Naive thymus-derived CD8-positive, alpha-beta T cell (primary cell): Measurements from ENCODE around the gene FNDC1. TPM values are rescaled to one million over a fixed set of nuclear protein-coding genes. Genes with fewer than 3 reads are reported as not detected.

Source experiments
- ATAC-seq, 2 donors: fragments of 150-1000 bp; cut with Tn5 transposase in 1 of 2; sonication (Bioruptor Pico), chemical (Tn5 transposase) in 1 of 2; 1 replicate in 1 of 2; 2 replicates in 1 of 2; pipeline ENCODE4 v1.10.0; 2021; ENCODE audit warnings: mild to moderate bottlenecking in 2 of 2, moderate library complexity in 2 of 2
- POLR2A ChIA-PET: fragments of 350-600 bp; sonication (Branson Sonifier 250); formaldehyde crosslinking; loops from one replicate; lab custom pipeline; 2021; ENCODE audit warnings: antibody characterized with exemption; lab: Charles Lee
- DNase-seq, 10 donors: peaks; one replicate each; pipeline versions ENCODE4 v3.0.0 to v3.0.0-alpha.2; 2020 to 2022
- H3K27ac Mint-ChIP-seq, 10 donors: one replicate each; pipeline ENCODE4 v1.8.0; 2020 to 2022; ENCODE audit warnings: mild to moderate bottlenecking in 10 of 10, mixed read lengths in 10 of 10, moderate library complexity in 4 of 10, inconsistent platforms in 1 of 10
- H3K27me3 Mint-ChIP-seq, 5 donors: one replicate each; pipeline ENCODE4 v1.8.0; 2021 to 2022; ENCODE audit warnings: mixed read lengths in 5 of 5
- H3K36me3 Mint-ChIP-seq, 3 donors: one replicate each; pipeline ENCODE4 v1.8.0; 2020 to 2022; ENCODE audit warnings: mixed read lengths in 3 of 3, mild to moderate bottlenecking in 2 of 3, inconsistent platforms in 1 of 3
- H3K4me1 Mint-ChIP-seq, 4 donors: one replicate each; pipeline ENCODE4 v1.8.0; 2021 to 2022; ENCODE audit warnings: mixed read lengths in 4 of 4
- H3K4me3 Mint-ChIP-seq, 10 donors: one replicate each; pipeline ENCODE4 v1.8.0; 2020 to 2022; ENCODE audit warnings: mild to moderate bottlenecking in 10 of 10, mixed read lengths in 10 of 10, moderate library complexity in 6 of 10, inconsistent platforms in 1 of 10
- H3K9me3 Mint-ChIP-seq, 9 donors: one replicate each; pipeline ENCODE4 v1.8.0; 2020 to 2022; ENCODE audit warnings: mixed read lengths in 9 of 9, mild to moderate bottlenecking in 3 of 9, inconsistent platforms in 1 of 9, moderate library complexity in 1 of 9
- polyA plus RNA-seq, 3 donors: library from polyadenylated mRNA; unstranded; fragments of 300-500 nt; fragmentation: Illumina TruSeq; gene quantifications; one replicate each; pipeline ENCODE4 v1.2.3, GENCODE V29; 2021
- total RNA-seq, 8 experiments: library from RNA in 2 of 8; stranded (reverse) in 2 of 8; gene quantifications; one replicate each; pipeline ENCODE4 v1.2.3 and lab custom pipeline; 2021 to 2026

The FNDC1 gene
- total and polyA plus RNA-seq, 5 experiments from 2014 or later: not detected

DNA sequence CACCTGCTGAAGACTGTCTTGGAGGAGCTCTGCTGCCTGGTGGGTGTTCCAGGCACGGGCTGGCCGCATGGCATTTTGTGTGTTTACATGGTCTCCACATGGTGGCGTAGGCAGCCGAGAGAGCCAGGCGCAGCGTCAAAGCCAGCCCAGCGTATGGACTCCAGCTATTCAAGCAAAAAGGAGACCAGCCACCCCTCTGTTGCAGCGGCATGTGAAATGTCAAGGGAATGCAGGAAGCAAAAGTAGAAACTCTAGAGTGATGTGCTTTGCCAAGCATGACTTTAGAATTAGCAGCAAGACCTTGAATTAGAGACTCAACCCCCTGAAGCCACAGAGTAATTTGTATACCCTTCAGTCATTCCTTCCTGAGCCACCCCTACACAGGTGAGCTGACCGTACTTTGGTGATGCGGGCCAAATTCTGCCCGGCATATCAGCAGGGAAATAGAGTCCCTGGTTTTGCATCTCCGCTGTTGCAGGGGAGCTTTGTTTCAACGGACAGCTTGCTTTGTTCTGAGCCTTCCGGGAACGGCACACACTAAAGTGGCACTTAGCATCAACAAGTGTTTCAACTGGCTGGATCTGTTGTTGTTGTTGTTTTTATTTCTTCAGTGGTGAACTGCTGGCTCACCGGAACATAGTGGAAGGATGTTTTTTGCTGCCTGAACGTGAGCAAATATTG, 48.5 kb downstream of the FNDC1 start:
- H3K36me3 Mint-ChIP-seq: no peaks in the 10 kb centered on the region
- peaks cover 7 to 31% (median 19%) of the 10 kb centered on the region in 5 donors for H3K27me3 Mint-ChIP-seq
- peak overlapping the region in 1 of 10 donors; percentile 33 for H3K27ac Mint-ChIP-seq
- POLR2A ChIA-PET: no interaction called here
- H3K4me3 Mint-ChIP-seq: no peak overlapping the region
- peaks cover 0 to 2% (median 2%) of the 10 kb centered on the region in 4 donors for H3K4me1 Mint-ChIP-seq
- DNase-seq (peak in 1 of 10 donors; percentile 3), ATAC-seq (no peak)
- no peaks in the 10 kb centered on the region for H3K9me3 Mint-ChIP-seq

DNA sequence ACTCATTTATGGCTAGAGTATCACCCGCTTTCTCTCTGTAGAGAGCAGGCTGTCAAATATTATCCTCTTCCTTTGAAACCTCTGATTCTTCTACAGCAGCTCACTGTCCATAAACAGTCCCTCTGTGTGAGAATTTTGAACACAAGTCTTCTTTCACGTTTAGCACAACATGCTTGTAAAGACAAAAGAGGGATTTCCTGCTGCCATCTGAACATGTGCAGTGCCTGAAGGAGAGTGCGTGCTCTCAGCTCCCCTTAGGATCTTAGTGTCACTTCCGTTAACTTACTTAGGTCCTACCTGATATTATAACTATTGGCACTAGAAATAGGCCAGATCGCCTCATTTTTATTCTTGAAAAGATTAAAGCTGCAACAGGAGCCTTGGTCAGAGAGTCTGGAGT, 50.9 kb downstream of the FNDC1 start:
- ATAC-seq: no peak
- peaks cover 0 to 2% (median 2%) of the 10 kb centered on the region in 4 donors for H3K4me1 Mint-ChIP-seq
- H3K9me3 Mint-ChIP-seq: no peaks in the 10 kb centered on the region
- peak overlapping the region in 1 of 10 donors; percentile 1 for H3K27ac Mint-ChIP-seq
- DNase-seq: no peak
- no peak overlapping the region for H3K4me3 Mint-ChIP-seq
- H3K36me3 Mint-ChIP-seq: no peaks in the 10 kb centered on the region
- H3K27me3 Mint-ChIP-seq: peaks cover 9 to 40% (median 24%) of the 10 kb centered on the region in 5 donors
- POLR2A ChIA-PET: no interaction called here

DNA sequence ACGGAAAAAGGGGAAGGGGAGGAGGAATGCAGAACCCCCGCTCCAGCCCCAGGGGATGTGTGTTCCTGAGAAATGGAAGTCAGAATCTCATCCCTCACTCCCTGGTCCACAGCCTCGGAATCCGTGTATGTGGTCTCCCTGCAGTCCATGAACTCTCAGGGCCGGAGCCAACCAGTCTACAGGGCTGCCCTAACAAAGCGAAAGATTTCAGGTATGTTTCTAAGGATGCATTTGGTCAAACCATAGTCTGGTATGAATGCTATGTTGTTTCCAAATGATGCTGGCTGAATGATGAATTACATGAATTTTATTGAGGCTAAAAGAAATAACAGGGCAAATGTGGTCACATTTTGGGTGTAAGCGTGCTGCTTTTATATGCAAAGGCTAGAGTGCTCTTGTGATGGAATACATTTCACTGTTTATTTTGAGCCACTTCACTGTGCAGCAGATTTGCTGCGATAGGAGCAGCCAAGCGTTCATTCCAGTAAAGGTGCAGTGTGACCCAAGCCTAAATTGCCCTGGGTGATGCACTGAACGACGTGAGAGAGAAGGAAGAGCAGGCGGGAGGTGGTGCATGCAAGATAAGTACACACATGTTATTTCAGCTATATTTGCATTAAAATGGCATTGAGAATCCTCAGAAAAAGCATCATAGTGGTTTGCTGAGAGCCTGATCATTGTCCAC, 52.4 kb downstream of the FNDC1 start:
- POLR2A ChIA-PET: no interaction called here
- Mint-ChIP-seq H3K4me3 (no peak overlapping the region), H3K4me1 (peaks cover 0 to 2% (median 2%) of the 10 kb centered on the region in 4 donors), H3K36me3 (no peaks in the 10 kb centered on the region), H3K27ac (no peak overlapping the region), H3K27me3 (peaks cover 9 to 43% (median 29%) of the 10 kb centered on the region in 5 donors), H3K9me3 (no peaks in the 10 kb centered on the region)
- ATAC-seq (no peak), DNase-seq (no peak)

DNA sequence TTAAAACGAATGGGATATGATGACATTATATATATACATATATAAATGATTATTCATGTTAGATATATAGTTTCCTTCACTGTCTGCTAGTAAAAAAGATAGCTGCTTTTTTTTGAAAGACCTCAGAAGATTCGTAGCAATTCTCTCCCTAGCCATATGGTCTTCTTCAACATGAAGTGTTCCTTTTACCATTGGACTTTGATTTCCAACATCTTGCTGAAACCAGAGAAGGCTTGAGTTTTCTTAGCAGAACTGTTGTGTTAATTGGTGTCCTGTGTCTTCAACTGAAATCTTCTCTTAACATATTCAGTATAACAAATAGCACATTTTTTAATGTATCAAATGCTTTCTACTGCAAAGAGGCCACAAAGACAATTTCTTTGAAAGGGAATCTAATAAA, 55.3 kb downstream of the FNDC1 start:
- Mint-ChIP-seq H3K9me3 (no peaks in the 10 kb centered on the region), H3K4me3 (no peak overlapping the region), H3K36me3 (no peaks in the 10 kb centered on the region), H3K27me3 (peaks cover 3 to 37% (median 22%) of the 10 kb centered on the region in 5 donors), H3K27ac (no peak overlapping the region), H3K4me1 (peaks cover 0 to 2% (median 0%) of the 10 kb centered on the region in 4 donors)
- DNase-seq (no peak), ATAC-seq (no peak)
- POLR2A ChIA-PET: no interaction called here

DNA sequence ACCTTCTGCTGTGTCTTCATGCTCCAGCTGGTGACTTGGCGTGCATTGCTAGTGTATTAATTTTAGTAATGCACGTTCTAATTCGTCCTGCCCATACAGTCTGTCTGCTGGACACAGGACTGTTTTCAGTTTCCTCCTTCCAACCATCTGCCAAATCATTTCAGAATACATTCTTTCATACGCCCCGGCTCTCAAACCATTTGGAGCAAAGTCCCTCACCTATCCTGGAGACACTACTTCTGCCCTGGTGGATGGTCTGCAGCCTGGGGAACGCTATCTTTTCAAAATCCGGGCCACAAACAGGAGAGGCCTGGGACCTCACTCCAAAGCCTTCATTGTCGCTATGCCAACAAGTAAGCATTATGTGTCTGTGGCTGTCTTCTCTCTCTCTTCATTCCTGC, 60.5 kb downstream of the FNDC1 start:
- peaks cover 0 to 7% (median 4%) of the 10 kb centered on the region in 4 donors for H3K4me1 Mint-ChIP-seq
- H3K9me3 Mint-ChIP-seq: no peaks in the 10 kb centered on the region
- POLR2A ChIA-PET: no interaction called here
- H3K4me3 Mint-ChIP-seq: no peak overlapping the region
- H3K27ac Mint-ChIP-seq: no peak overlapping the region
- H3K36me3 Mint-ChIP-seq: no peaks in the 10 kb centered on the region
- DNase-seq (no peak), ATAC-seq (no peak)
- H3K27me3 Mint-ChIP-seq: peaks cover 8 to 36% (median 21%) of the 10 kb centered on the region in 5 donors

DNA sequence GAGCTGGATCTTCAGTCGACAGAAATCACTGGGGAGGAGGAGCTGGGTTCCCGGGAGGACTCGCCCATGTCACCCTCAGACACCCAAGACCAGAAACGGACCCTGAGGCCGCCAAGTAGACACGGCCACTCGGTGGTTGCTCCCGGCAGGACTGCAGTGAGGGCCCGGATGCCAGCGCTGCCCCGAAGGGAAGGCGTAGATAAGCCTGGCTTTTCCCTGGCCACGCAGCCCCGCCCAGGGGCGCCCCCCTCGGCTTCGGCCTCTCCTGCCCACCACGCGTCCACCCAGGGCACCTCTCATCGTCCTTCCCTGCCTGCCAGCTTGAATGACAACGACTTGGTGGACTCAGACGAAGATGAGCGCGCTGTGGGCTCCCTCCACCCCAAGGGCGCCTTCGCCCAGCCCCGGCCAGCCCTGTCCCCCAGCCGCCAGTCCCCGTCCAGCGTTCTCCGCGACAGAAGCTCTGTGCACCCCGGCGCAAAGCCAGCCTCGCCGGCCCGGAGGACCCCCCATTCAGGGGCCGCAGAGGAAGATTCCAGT, 63.0 kb downstream of the FNDC1 start:
- no peak overlapping the region for H3K27ac Mint-ChIP-seq
- H3K27me3 Mint-ChIP-seq: peaks cover 19 to 41% (median 30%) of the 10 kb centered on the region in 5 donors
- POLR2A ChIA-PET: no interaction called here
- H3K36me3 Mint-ChIP-seq: no peaks in the 10 kb centered on the region
- ATAC-seq: no peak
- no peak overlapping the region for H3K4me3 Mint-ChIP-seq
- DNase-seq: no peak
- no peaks in the 10 kb centered on the region for H3K9me3 Mint-ChIP-seq
- H3K4me1 Mint-ChIP-seq: peaks cover 0 to 10% (median 5%) of the 10 kb centered on the region in 4 donors

DNA sequence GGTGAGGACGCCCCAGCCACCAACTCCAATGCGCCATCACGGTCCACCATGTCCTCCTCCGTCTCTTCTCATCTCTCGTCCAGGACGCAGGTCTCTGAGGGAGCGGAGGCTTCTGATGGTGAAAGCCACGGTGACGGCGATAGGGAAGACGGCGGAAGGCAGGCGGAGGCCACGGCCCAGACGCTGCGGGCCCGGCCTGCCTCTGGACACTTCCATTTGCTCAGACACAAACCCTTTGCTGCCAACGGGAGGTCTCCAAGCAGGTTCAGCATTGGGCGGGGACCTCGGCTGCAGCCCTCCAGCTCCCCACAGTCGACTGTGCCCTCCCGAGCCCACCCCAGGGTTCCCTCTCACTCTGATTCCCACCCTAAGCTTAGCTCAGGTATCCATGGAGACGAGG, 63.6 kb downstream of the FNDC1 start:
- Mint-ChIP-seq H3K4me1 (peaks cover 0 to 10% (median 5%) of the 10 kb centered on the region in 4 donors), H3K27ac (no peak overlapping the region), H3K27me3 (peaks cover 21 to 41% (median 35%) of the 10 kb centered on the region in 5 donors), H3K36me3 (no peaks in the 10 kb centered on the region), H3K9me3 (no peaks in the 10 kb centered on the region), H3K4me3 (no peak overlapping the region)
- DNase-seq (no peak), ATAC-seq (no peak)
- POLR2A ChIA-PET: no interaction called here

DNA sequence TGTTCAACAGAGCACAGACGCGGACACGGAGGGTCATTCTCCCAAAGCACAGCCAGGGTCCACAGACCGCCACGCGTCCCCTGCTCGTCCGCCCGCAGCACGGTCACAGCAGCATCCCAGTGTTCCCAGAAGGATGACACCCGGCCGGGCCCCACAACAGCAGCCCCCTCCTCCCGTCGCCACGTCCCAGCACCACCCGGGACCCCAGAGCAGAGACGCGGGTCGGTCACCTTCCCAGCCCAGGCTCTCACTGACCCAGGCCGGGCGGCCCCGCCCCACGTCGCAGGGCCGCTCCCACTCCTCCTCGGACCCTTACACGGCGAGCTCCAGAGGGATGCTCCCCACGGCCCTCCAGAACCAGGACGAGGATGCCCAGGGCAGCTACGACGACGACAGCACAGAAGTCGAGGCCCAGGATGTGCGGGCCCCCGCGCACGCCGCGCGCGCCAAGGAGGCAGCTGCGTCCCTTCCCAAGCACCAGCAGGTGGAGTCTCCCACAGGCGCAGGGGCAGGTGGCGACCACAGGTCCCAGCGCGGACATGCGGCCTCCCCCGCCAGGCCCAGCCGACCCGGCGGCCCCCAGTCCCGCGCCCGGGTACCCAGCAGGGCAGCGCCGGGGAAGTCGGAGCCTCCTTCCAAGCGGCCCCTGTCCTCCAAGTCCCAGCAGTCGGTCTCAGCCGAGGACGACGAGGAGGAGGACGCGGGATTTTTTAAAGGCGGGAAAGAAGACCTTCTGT, 64.3 kb downstream of the FNDC1 start:
- DNase-seq (no peak), ATAC-seq (no peak)
- Mint-ChIP-seq H3K9me3 (no peaks in the 10 kb centered on the region), H3K4me1 (peaks cover 0 to 10% (median 5%) of the 10 kb centered on the region in 4 donors), H3K27ac (no peak overlapping the region), H3K4me3 (no peak overlapping the region), H3K36me3 (no peaks in the 10 kb centered on the region), H3K27me3 (peaks cover 25 to 43% (median 39%) of the 10 kb centered on the region in 5 donors)
- POLR2A ChIA-PET: no interaction called here

DNA sequence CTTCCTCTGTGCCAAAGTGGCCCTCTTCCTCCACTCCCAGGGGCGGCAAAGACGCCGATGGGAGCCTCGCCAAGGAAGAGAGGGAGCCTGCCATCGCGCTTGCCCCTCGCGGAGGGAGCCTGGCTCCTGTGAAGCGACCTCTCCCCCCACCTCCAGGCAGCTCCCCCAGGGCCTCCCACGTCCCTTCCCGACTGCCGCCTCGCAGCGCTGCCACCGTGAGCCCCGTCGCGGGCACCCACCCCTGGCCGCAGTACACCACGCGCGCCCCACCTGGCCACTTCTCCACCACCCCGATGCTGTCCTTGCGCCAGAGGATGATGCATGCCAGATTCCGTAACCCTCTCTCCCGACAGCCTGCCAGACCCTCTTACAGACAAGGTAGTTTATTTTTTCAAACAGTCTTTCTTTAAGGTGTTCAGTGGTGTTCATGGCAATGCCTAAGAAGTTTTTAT, 64.9 kb downstream of the FNDC1 start:
- Mint-ChIP-seq H3K4me3 (no peak overlapping the region), H3K27ac (no peak overlapping the region), H3K9me3 (no peaks in the 10 kb centered on the region)

DNA sequence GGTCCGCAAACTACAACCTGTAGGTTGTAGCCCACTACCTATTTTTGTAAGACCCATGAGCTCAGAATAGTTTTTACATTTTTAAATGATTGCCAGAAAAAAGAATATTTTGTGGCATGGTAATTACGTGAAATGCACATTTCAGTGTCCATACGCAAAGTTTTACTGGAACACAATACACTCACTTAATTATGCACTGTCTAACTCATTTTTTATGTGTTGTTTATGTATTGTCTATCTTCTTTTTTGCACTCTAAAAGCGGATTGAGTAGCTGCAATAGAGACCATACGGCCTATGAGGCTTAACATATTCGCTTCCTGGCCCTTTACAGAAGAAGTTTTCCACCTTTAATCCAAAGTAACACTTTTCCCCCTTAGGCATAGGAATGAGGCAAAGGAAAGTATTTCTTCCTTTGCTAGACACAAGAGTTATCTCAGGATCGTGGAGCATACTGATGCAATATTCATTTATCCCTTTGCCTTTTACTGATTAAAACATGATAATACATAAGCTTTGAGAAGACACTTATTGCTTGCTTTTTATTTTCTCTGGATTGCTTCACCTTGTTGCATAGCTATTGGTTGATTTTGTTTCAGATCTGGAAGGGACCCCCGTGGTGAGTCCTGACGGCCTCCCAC, 69.8 kb downstream of the FNDC1 start:
- POLR2A ChIA-PET: no interaction called here
- H3K27me3 Mint-ChIP-seq: peaks cover 33 to 56% (median 37%) of the 10 kb centered on the region in 5 donors
- ATAC-seq: no peak

More for the DNA sequence above, 64.9 kb downstream of the FNDC1 start:
- no peaks in the 10 kb centered on the region for H3K36me3 Mint-ChIP-seq
- ATAC-seq (no peak), DNase-seq (no peak)
- peaks cover 26 to 45% (median 39%) of the 10 kb centered on the region in 5 donors for H3K27me3 Mint-ChIP-seq
- peaks cover 0 to 10% (median 5%) of the 10 kb centered on the region in 4 donors for H3K4me1 Mint-ChIP-seq
- POLR2A ChIA-PET: no interaction called here

DNA sequence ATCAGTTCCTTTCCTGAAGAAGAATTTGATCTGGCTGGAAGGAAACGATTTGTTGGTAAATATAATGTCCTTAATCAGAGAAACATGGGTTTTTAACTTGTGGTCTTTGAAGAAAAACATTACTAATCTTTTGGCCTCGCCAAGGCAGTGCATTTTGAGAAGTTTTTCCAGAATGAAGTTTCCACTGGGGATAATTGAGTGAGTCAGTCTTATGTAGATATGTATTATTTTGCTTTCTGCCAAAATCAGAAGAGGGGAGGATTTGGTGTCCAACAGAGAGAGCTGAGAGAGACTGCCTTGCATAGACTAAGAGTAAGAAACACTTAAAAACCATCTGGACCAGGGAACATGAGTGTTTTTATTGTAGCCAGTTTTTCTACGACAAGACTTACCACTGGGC, 79.9 kb downstream of the FNDC1 start:
- H3K4me3 Mint-ChIP-seq: no peak overlapping the region
- peaks cover 7 to 19% (median 12%) of the 10 kb centered on the region in 5 donors for H3K27me3 Mint-ChIP-seq
- no peak for ATAC-seq
- peaks cover 0 to 10% (median 4%) of the 10 kb centered on the region in 9 donors for H3K9me3 Mint-ChIP-seq
- H3K36me3 Mint-ChIP-seq: peaks cover 0 to 6% (median 0%) of the 10 kb centered on the region in 3 donors
- DNase-seq: no peak
- POLR2A ChIA-PET: no interaction called here
- no peaks in the 10 kb centered on the region for H3K4me1 Mint-ChIP-seq
- no peak overlapping the region for H3K27ac Mint-ChIP-seq

More for the DNA sequence above, 69.8 kb downstream of the FNDC1 start:
- no peaks in the 10 kb centered on the region for H3K36me3 Mint-ChIP-seq
- H3K4me1 Mint-ChIP-seq: peaks cover 0 to 9% (median 4%) of the 10 kb centered on the region in 4 donors
- no peak overlapping the region for H3K4me3 Mint-ChIP-seq
- H3K9me3 Mint-ChIP-seq: peaks cover 0 to 2% (median 0%) of the 10 kb centered on the region in 9 donors
- DNase-seq: no peak
- no peak overlapping the region for H3K27ac Mint-ChIP-seq

DNA sequence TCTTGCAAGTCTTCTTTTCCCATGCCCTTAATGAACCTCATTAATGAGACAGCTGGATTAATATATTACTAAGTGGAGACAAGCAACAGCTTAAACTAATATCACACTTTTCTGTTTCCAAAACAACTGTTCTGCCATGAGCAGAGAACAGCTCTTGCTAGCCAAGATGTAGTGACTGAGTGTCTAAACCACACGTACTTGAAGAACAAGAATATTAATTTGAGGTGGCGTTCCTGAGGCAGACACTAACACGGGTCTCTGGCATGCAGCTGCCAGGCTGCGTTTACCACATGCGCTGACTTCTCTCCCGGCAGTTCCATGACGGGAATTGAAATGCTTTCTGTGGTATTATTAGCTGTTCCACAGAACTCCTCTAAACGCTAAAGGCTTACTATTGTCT, 80.6 kb downstream of the FNDC1 start:
- ATAC-seq: no peak
- Mint-ChIP-seq H3K9me3 (peaks cover 0 to 5% (median 2%) of the 10 kb centered on the region in 9 donors), H3K4me3 (no peak overlapping the region), H3K36me3 (peaks cover 0 to 3% (median 0%) of the 10 kb centered on the region in 3 donors), H3K27me3 (peaks cover 9 to 26% (median 14%) of the 10 kb centered on the region in 5 donors), H3K4me1 (no peaks in the 10 kb centered on the region), H3K27ac (no peak overlapping the region)
- no peak for DNase-seq
- POLR2A ChIA-PET: no interaction called here
